ENCODE measurements around the gene ETV7. TPM values are rescaled to one million over a fixed set of nuclear protein-coding genes. Genes with fewer than 3 reads are reported as not detected.

Gene ETV7
- total RNA-seq, 1 donor from 2014 or later = 0.47 TPM

- intact Hi-C loops (cut with micrococcal nuclease) = no loop called here
- Mint-ChIP-seq H3K9me3 (no peaks in the 10 kb centered on the region), H3K4me3 (no peak overlapping the region), H3K36me3 (ENCODE audit: low read depth) (no peaks in the 10 kb centered on the region), H3K4me1 (ENCODE audit: low read depth) (peaks cover 16% of the 10 kb centered on the region), H3K27me3 (ENCODE audit: insufficient read depth) (no peaks in the 10 kb centered on the region), H3K27ac (no peak overlapping the region)
- no peak for DNase-seq (ENCODE audit: low spot score)
Measured at GRCh38 chr6:36380166-36380565, 7.3 kb downstream of the ETV7 start.

- no peak overlapping the region for H3K27ac Mint-ChIP-seq
- no peaks in the 10 kb centered on the region for H3K27me3 Mint-ChIP-seq (ENCODE audit: insufficient read depth)
- H3K4me1 Mint-ChIP-seq (ENCODE audit: low read depth) = peaks cover 11% of the 10 kb centered on the region
- H3K36me3 Mint-ChIP-seq (ENCODE audit: low read depth) = no peaks in the 10 kb centered on the region
- H3K9me3 Mint-ChIP-seq = no peaks in the 10 kb centered on the region
- no peak for DNase-seq (ENCODE audit: low spot score)
- no peak overlapping the region for H3K4me3 Mint-ChIP-seq
- intact Hi-C loops (cut with micrococcal nuclease) = no loop called here
Measured at GRCh38 chr6:36378936-36379335, 8.5 kb downstream of the ETV7 start.

- H3K27ac Mint-ChIP-seq = no peak overlapping the region
- H3K4me3 Mint-ChIP-seq = no peak overlapping the region
Measured at GRCh38 chr6:36378243-36378920, 9.1 kb downstream of the ETV7 start.

GRCh38 chr6:36377594-36377993, 9.9 kb downstream of the ETV7 start:
- Mint-ChIP-seq H3K4me1 (ENCODE audit: low read depth) (no peaks in the 10 kb centered on the region), H3K27me3 (ENCODE audit: insufficient read depth) (no peaks in the 10 kb centered on the region), H3K9me3 (no peaks in the 10 kb centered on the region), H3K4me3 (no peak overlapping the region), H3K36me3 (ENCODE audit: low read depth) (no peaks in the 10 kb centered on the region), H3K27ac (no peak overlapping the region)
- no peak for DNase-seq (ENCODE audit: low spot score)
- intact Hi-C loops (cut with micrococcal nuclease) = no loop called here

More at GRCh38 chr6:36378243-36378920, 9.1 kb downstream of the ETV7 start:
- Mint-ChIP-seq H3K36me3 (ENCODE audit: low read depth) (no peaks in the 10 kb centered on the region), H3K9me3 (no peaks in the 10 kb centered on the region), H3K4me1 (ENCODE audit: low read depth) (peaks cover 5% of the 10 kb centered on the region), H3K27me3 (ENCODE audit: insufficient read depth) (no peaks in the 10 kb centered on the region)
- intact Hi-C loops (cut with micrococcal nuclease) = no loop called here
- DNase-seq (ENCODE audit: low spot score) = no peak

- Mint-ChIP-seq H3K27me3 (ENCODE audit: insufficient read depth) (no peaks in the 10 kb centered on the region), H3K9me3 (no peaks in the 10 kb centered on the region), H3K4me1 (ENCODE audit: low read depth) (no peaks in the 10 kb centered on the region), H3K36me3 (ENCODE audit: low read depth) (no peaks in the 10 kb centered on the region), H3K27ac (no peak overlapping the region), H3K4me3 (no peak overlapping the region)
- no peak for DNase-seq (ENCODE audit: low spot score)
- intact Hi-C loops (cut with micrococcal nuclease) = no loop called here
Measured at GRCh38 chr6:36376742-36377141, 10.7 kb downstream of the ETV7 start.

GRCh38 chr6:36376183-36376582, 11.3 kb downstream of the ETV7 start:
- no peak overlapping the region for H3K27ac Mint-ChIP-seq
- intact Hi-C loops (cut with micrococcal nuclease) = no loop called here

GRCh38 chr6:36375644-36376155, 11.8 kb downstream of the ETV7 start:
- H3K36me3 Mint-ChIP-seq (ENCODE audit: low read depth) = no peaks in the 10 kb centered on the region
- H3K27ac Mint-ChIP-seq = no peak overlapping the region
- intact Hi-C loops (cut with micrococcal nuclease) = no loop called here
- no peaks in the 10 kb centered on the region for H3K9me3 Mint-ChIP-seq
- no peaks in the 10 kb centered on the region for H3K27me3 Mint-ChIP-seq (ENCODE audit: insufficient read depth)
- no peaks in the 10 kb centered on the region for H3K4me1 Mint-ChIP-seq (ENCODE audit: low read depth)
- DNase-seq (ENCODE audit: low spot score) = no peak
- no peak overlapping the region for H3K4me3 Mint-ChIP-seq

More at GRCh38 chr6:36376183-36376582, 11.3 kb downstream of the ETV7 start:
- H3K36me3 Mint-ChIP-seq (ENCODE audit: low read depth) = no peaks in the 10 kb centered on the region
- no peak overlapping the region for H3K4me3 Mint-ChIP-seq
- no peaks in the 10 kb centered on the region for H3K4me1 Mint-ChIP-seq (ENCODE audit: low read depth)
- H3K9me3 Mint-ChIP-seq = no peaks in the 10 kb centered on the region
- DNase-seq (ENCODE audit: low spot score) = no peak
- H3K27me3 Mint-ChIP-seq (ENCODE audit: insufficient read depth) = no peaks in the 10 kb centered on the region

GRCh38 chr6:36374972-36375371, 12.5 kb downstream of the ETV7 start:
- Mint-ChIP-seq H3K36me3 (ENCODE audit: low read depth) (no peaks in the 10 kb centered on the region), H3K27ac (no peak overlapping the region), H3K4me1 (ENCODE audit: low read depth) (no peaks in the 10 kb centered on the region), H3K9me3 (no peaks in the 10 kb centered on the region), H3K4me3 (no peak overlapping the region), H3K27me3 (ENCODE audit: insufficient read depth) (no peaks in the 10 kb centered on the region)
- no peak for DNase-seq (ENCODE audit: low spot score)
- intact Hi-C loops (cut with micrococcal nuclease) = no loop called here

DNA sequence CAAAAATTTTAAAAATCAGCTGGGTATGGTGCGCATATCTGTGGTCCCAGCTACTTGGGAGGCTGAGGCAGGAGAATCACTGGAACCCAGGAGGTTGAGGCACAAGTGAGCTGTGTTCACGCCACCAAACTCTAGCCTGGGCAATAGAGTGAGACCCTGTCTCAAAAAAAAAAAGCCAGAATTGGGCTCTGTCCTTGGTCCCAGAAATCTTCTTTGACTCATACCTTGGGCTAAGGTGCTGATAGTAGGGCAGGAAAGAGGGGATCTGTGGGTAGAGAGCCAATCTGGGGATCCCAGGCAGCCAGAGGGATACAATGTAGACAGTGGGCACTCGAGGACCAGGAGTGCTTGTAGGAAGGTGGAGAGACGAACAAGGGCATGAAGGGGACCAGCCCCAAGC, 13.3 kb downstream of the ETV7 start:
- Mint-ChIP-seq H3K4me3 (no peak overlapping the region), H3K27me3 (ENCODE audit: insufficient read depth) (no peaks in the 10 kb centered on the region), H3K27ac (no peak overlapping the region), H3K9me3 (no peaks in the 10 kb centered on the region), H3K4me1 (ENCODE audit: low read depth) (no peaks in the 10 kb centered on the region), H3K36me3 (ENCODE audit: low read depth) (no peaks in the 10 kb centered on the region)
- DNase-seq (ENCODE audit: low spot score) = no peak
- intact Hi-C loops (cut with micrococcal nuclease) = no loop called here

GRCh38 chr6:36373368-36374019, 14.0 kb downstream of the ETV7 start:
- no peaks in the 10 kb centered on the region for H3K9me3 Mint-ChIP-seq
- H3K27me3 Mint-ChIP-seq (ENCODE audit: insufficient read depth) = no peaks in the 10 kb centered on the region
- DNase-seq (ENCODE audit: low spot score) = no peak
- H3K4me3 Mint-ChIP-seq = no peak overlapping the region
- intact Hi-C loops (cut with micrococcal nuclease) = no loop called here
- H3K4me1 Mint-ChIP-seq (ENCODE audit: low read depth) = no peaks in the 10 kb centered on the region
- no peaks in the 10 kb centered on the region for H3K36me3 Mint-ChIP-seq (ENCODE audit: low read depth)
- H3K27ac Mint-ChIP-seq = no peak overlapping the region

DNA sequence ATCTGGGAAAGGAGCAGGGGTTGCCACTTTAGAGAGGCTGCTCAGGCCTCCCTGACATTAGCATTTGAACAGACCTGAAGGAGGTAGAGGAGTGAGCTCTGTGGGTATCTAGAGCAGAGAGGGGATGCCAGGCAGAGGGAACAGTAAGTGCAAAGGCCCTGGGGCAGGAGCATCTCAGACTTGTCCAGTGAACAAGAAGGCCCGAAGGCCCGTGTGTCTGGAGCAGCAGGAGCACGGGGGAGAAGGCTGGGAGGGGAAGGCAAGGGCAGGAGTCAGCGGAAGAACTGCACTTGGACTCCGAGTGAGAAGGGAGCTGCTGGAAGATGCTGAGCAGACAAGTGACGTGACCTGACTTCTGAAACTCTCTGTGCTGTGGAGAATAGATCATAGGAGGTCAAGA, 15.4 kb downstream of the ETV7 start:
- no peaks in the 10 kb centered on the region for H3K9me3 Mint-ChIP-seq
- no peak overlapping the region for H3K4me3 Mint-ChIP-seq
- intact Hi-C loops (cut with micrococcal nuclease) = no loop called here
- H3K36me3 Mint-ChIP-seq (ENCODE audit: low read depth) = no peaks in the 10 kb centered on the region
- H3K27me3 Mint-ChIP-seq (ENCODE audit: insufficient read depth) = no peaks in the 10 kb centered on the region
- DNase-seq (ENCODE audit: low spot score) = no peak
- H3K4me1 Mint-ChIP-seq (ENCODE audit: low read depth) = no peaks in the 10 kb centered on the region
- H3K27ac Mint-ChIP-seq = no peak overlapping the region

- H3K27me3 Mint-ChIP-seq (ENCODE audit: insufficient read depth) = no peaks in the 10 kb centered on the region
- H3K27ac Mint-ChIP-seq = no peak overlapping the region
- H3K4me1 Mint-ChIP-seq (ENCODE audit: low read depth) = no peaks in the 10 kb centered on the region
- H3K9me3 Mint-ChIP-seq = no peaks in the 10 kb centered on the region
- H3K4me3 Mint-ChIP-seq = no peak overlapping the region
- intact Hi-C loops (cut with micrococcal nuclease) = no loop called here
- DNase-seq (ENCODE audit: low spot score) = no peak
- H3K36me3 Mint-ChIP-seq (ENCODE audit: low read depth) = no peaks in the 10 kb centered on the region
Measured at GRCh38 chr6:36371211-36371610, 16.3 kb downstream of the ETV7 start.

DNA sequence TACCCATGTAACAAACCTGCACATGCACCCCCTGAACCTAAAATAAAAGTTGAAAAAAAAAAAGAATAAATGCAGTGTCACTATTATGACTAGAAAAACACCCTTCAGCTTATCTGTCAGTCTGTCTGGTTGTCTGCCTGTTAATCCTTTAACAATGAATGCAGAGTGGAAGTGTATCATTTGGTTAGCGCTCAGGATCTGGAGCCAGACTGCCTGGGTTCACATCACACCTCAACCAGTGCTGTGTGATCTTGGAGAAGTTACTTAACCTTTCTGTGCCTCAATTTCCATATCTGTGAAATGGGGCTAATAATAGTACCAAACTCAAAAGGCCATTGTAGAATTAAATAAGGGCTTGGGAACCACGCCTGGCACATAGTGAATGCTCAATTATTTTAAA, 16.8 kb downstream of the ETV7 start:
- intact Hi-C loops (cut with micrococcal nuclease) = no loop called here
- H3K9me3 Mint-ChIP-seq = no peaks in the 10 kb centered on the region
- no peak overlapping the region for H3K4me3 Mint-ChIP-seq
- H3K27me3 Mint-ChIP-seq (ENCODE audit: insufficient read depth) = no peaks in the 10 kb centered on the region
- no peak for DNase-seq (ENCODE audit: low spot score)
- H3K4me1 Mint-ChIP-seq (ENCODE audit: low read depth) = no peaks in the 10 kb centered on the region
- H3K36me3 Mint-ChIP-seq (ENCODE audit: low read depth) = no peaks in the 10 kb centered on the region
- no peak overlapping the region for H3K27ac Mint-ChIP-seq
